NCI-H2196 treated with DMSO at 0.1 percent for 48 hours (cell line): ENCODE data around the gene TNK2.

Source experiments
- DNase-seq: peaks from one replicate; lab custom pipeline; 2025; ENCODE audit not compliant: unreplicated experiment; lab: John Stamatoyannopoulos, UW

TNK2 gene

DNA sequence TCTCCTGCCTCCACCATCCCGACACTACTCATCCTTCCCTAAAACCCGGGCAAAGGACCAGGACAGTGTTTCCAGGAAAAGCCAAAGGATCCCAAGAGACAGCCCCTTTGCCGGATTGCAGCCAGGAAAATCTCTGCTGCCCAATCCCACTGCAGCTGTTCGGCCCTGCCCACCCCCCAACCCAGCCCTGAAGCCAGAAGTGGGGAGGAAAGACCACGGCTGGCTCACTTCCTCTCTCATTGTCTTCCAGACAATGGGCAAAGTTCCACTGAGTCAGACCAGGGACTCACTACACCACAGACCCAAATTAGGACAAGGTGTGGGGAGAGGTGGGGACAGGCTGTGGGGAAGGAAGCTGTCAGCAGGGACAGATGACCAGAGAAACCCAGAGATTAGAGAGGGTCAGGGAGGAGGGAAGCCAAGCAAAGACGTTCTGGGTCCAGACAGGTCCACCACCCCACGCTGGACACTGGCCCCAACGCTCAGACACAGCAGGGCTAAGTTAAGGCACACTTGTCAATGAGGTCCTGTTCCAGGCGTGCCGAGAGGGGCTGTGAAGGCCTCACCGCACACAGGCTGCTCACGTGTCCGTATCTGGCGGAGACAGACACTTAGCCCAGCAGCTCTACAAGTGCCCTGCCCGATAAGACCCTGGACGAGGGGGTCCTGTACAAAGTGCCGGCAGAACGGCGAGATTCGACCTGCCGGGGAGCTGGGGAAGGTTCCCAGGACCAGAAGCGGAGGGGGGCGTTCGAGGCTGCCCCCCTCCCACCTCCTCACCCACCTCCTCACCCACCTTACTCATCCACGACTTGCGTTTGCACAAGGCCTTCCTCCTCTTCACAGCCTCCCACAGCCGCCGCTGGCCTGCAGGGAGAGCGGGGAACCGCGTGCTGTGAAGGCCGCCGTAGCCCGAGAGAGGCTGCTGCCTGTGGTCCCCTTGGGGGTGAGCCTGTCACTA, 21.9 kb downstream of the TNK2 start:
- DNase-seq, result no peak

DNA sequence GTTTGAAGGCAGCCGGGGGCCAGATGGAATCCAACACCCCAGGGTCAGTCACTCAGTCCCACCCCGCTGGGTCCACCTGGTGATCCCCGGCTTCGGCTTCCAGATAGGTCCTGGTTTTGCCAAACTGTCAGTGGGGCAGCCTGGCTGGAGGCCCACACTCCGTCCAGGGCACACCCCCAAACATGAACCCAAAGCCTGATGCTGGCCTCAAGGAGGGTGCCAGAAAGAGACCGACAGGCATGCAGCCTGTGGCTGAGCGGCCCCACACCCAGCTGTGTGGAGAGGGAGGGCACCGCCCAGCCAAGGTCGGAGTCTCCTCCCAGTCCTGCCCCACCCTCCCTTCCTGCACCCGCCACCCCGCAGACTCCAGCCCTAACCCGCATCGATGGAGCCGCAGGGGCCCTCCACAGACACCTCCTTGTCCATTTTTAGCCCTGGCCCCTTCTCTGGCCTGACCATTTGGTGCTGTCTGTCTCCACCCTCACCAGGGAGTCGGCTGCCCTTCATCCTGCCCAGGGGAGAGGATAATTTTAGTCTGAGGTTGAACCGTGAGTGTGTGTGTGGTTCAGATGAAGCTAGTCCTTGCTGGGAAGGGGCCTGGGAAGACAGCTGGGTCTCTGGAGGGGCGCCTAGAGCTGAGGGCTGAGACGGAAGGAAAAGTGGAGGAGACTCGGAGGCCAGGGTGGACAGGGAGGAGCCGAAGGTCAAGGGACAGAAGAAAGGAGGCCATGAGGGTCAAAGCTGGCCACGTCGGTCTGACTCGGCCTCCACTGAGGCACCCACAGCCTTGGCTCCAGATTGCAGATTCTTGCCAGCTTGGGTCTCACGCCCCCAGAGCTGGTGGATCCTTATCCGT, 23.1 kb downstream of the TNK2 start:
- DNase-seq, result no peak

DNA sequence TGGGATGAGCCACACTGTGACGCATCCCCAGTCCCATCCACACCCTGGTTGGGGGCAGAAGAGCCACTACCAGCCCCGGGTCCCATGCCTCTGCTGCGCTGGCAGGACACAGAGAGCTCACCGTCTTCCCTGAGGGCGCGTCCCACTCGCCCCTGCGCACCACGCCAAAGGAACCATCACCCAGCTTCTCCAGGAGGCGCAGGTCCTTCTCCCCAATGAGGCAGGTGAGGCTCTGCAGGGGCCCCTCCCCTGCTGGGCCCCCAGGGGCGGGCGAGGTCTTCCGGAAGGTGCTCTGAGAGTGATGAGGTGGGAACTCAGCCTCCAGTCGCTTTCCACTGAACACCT, 23.7 kb downstream of the TNK2 start:
- DNase-seq, result no peak

DNA sequence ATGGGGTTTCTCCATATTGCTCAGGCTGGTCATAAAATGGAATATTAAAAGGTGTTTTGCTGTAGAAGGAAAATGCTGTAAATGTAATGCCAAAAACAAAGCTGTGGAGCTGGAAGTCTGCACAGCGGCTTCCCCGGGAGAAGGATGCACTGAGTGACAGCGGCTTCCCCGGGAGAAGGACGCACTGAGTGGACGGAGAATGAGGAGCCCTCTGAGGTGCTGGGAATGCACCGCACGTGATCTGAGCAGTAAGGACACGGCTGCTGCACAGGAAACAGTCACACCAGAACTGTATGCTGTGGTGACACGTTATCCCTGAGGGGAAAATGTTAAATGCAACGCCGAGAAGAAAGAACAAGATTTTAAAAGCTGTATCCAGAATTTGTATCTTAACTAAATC, 24.6 kb downstream of the TNK2 start:
- no peak for DNase-seq

DNA sequence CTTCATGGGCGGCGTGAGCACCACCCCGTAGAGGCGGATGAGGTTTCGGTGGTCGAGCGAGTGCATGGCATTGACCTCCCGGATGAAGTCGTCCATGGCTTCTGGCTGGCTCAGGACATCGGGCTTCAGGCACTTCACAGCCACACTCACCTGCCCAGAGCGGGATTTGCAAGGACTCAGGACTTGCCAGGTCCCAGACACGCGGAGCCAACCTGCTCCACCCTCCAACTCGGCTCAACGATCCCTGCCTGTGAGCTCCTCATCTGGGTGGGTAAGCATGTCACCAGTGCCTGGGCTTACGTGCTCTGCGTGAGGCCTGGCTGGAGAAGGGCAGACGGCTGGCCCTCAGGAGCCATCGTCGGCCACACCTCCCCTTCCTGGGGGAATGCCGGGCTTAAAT, 25.2 kb downstream of the TNK2 start:
- no peak for DNase-seq

DNA sequence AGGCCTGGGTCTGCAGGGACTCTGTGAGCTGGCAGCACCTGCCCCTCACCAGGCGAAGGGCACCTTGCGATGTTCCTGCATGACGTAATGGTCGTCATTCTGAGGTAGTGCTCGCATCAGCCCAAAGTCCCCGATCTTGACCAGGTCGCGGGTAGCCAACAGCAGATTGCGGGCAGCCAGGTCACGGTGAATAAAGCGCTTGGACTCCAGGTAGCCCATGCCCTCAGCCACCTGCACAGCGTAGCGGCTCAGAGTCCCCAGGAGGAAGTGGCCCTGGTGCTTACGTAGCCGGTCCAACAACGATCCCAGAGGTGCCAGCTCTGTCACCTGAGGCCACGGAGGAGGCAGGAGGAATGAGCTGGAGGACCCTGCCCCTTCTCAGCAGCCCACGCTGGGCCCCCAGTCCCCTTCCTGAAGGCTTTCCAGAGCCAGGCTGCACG, 26.3 kb downstream of the TNK2 start:
- DNase-seq, result no peak

DNA sequence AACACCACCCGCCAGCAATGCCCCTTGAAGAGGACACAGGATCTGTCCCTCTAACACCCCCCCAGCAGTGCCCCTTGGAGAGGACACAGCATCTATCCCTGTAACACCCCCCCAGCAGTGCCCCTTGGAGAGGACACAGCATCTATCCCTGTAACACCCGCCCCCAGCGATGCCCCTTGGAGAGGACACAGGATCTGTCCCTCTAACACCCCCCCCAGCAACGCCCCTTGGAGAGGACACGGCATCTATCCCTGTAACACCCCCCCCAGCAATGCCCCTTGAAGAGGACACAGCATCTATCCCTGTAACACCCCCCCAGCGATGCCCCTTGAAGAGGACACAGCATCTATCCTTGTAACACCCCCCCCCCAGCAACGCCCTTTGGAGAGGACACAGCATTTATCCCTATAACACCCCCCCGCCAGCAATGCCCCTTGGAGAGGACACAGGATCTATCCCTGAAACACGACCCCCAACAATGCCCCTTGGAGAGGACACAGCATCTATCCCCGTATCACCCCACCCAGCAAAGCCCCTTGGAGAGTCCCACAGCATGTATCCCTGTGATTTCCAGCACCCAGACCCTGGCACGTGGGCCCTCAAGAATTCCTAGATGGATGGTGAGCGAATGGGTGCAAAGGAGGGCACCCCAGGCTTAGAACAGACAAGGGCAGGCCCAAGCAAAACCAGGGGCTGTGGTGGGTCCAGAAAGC, 26.9 kb downstream of the TNK2 start:
- DNase-seq, result no peak

DNA sequence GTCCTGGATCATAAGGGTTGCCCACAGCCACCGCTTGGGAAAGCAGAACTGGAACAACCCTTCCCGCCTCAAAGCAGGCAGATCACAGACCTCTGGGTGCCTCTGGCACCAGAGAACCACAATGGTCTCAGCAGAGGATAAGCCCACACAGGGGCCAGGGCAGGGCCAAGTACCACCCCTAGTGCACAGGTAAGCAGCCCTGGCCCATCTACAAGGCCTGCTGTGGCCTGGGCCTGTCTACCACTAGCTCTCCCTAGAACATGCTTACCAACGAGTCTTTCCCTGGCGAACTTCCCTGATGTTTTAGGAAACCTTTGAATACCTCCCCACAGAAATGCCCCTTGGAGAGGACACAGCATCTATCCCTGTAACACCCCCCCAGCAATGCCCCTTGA, 28.3 kb downstream of the TNK2 start:
- DNase-seq, result no peak

DNA sequence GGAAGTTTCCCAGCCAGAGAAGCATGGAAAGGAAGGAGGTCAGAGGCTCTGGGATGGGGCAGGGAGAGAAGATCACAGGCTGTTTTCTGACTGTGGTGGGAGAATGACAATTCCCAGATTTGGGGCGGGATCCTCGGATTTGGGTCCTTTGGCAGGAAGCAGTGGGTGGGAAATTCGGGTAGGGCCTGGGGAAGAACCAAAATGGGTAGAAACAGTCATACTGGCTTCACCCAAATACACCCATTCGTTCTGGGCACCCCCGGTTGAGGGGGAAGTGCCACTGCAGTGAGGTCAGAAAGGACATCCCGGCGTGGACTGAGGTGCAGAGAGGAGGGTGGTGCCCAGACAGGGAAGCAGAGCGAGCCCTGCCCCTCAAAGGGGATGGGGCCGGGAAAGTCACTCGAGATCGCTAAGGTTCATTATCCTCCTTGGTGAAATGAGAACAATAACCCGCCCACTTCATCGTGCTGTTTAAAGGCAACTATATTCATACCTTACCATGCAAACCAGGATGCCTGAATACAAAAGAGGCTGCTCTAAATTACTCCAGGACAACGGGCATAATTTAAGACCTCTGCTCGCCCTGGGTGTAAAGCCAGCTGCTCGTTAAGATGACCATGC, 28.8 kb downstream of the TNK2 start:
- no peak for DNase-seq

DNA sequence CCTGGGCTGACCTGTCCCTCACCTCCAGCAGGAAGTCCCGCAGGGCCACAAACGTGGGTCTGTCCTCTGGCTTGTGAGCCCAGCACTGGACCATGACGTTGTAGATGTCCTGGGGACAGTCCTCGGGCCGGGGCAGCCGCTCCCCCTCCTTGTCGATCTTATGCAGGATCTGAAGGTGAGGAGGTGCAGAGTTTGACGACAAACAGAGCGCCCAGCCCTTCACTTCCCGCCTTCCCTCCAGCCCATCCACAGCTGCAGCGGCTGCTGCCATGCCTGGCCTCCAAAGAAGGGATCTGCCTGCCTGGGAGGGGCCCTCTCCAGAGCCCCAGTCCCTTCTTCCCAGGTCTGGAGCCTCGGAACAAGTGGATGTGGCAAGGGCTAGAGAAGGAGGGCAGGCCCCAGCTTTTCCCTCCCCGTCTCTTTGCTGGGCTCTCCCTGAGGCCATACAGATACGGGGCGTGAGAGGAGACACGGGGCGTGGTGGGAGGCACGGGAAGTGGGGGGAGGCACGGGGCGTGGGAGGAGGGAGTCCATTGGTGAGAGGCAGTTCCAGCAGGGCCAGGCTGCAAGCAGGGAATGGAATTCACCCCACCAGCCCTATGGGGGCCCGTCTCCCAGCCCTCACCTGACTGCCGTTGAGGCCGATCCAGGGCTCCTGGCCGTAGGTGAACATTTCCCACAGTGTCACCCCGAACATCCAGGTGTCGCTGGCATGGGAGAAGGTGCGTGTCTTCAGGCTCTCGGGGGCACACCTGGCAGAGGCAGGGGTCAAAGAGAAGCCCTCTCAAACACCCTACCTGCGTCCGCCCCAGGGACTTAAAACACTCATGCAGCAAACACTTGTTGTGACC, 29.7 kb downstream of the TNK2 start:
- DNase-seq, result no peak

DNA sequence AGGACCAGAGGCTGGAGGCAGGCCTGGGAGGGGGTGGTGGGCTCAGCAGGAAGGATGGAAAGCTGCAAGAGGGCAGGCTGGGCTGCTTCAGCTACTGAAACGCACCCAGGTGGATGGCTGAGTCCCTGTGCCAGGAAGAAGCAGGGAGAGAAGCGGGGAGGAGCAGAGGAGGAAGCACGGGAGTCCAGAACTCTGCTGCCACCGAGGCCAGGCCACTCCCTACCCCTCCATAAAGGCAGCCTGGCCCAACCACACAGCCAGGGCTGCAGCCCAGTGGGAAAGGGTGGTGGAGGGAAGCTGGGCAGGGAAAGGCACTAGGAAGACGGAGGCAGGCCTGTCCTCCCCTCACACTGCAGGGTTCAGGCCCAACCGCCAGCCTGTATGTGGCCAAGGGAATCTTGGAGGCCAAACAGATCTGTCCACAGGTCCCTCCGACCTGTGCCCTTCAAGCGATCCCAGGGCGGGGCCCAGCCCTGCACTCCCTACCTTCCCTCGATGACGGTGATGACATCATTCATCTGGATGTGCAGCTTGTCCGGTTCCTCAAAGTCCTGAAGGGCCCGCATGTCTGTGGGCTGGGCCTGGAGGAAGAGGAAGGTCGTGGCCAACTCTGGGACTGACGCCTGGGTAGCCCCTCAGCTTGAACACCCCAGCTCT, 30.5 kb downstream of the TNK2 start:
- no peak for DNase-seq

DNA sequence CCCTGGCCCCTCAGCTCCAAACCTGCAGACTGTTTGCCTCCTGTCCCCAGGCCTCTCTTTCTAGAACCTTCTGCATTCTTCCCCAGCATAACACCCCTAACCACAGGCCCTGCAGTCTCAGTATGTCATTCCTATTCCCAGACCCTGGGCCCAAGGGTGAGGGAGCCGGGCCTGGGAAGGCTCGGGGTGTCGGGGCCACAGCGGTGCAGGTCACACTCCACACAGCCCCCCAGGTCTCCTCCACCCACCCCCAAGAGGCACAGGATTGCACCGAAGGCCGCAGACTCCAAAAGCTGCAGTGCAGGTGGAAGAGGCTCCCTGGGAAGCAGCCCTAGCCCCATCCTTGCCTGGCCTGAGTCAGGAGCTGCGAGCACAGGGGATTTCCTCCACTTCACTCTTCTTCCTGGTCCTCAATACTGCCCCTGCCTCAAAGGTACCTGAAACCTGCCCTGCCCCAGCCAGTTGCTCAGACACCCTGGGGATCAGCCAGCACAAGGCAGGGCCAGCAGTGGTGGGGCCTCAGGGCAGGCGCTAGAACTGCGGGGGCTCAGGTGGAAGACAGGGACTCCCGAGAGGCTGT, 31.1 kb downstream of the TNK2 start:
- DNase-seq, result no peak

DNA sequence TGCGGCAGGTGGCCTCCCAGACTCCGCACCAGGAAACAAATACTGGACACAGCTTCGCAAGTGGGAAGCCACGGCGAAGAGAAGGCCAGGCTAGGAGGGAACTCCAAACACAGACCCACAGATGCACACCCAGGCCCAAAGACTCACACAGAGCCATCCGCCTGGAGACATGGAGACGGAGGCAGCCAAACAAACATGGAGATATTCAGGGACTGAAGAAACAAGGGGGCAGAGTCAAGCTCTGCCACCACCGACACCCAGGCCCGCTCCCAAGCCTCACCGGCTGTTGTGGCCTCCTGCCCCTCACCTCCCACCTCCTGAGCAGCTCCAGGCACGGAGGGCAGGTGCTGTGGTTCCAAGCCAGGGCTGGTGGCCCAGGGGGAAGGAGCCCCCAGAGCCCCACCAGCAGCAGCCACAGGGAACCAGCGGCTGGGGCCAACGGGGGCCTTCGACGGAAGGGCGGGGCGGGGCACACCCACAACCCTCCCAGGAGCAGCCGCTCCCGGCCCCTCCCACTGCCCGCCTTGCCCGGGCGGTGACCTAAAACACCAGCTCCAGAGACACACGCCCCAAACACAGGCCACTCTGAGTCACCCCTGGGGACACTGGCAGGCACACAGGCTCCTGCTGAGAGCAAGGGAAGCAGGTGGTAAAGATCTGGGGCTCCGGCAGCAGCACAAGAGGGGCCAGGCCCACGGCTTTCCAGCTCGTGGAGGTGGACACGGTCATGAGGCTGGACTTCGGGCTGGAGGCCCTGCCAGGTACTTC, 31.9 kb downstream of the TNK2 start:
- no peak for DNase-seq

DNA sequence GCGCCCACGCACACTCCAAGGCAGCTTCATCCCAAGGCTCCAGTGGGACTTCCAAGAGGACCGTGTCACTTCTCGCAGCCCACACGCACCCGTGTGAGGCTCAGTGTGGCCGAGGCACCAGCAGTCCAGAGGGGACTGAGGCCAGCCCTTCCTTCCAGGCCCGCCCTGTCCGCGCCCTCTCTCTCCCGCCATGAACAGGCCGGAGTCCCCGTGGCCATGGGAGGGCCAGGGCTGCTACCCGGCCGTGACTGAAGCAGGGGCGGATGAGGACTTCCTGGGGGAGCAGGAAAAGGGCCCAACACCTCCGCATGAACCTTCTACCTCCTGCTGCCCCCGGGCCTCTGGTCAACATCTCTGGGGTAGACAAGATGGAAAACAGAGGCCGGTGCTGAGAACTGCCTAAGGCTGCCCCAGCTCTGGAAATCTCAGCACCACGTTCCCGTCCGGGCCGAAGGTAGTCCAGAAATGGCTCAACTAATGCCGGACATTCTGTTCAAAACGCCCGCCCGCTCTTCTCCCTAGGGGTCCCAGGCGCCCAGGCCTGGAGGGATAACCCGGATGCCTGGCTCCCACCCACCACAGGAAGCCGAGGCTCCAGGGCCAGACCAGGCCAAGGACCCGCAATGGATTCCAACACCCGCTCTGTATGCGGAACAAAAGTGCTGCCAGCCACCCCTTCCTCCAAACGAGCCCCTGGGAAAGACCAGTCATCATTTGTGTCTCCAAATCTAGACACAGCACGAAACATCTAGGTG, 32.7 kb downstream of the TNK2 start:
- no peak for DNase-seq

DNA sequence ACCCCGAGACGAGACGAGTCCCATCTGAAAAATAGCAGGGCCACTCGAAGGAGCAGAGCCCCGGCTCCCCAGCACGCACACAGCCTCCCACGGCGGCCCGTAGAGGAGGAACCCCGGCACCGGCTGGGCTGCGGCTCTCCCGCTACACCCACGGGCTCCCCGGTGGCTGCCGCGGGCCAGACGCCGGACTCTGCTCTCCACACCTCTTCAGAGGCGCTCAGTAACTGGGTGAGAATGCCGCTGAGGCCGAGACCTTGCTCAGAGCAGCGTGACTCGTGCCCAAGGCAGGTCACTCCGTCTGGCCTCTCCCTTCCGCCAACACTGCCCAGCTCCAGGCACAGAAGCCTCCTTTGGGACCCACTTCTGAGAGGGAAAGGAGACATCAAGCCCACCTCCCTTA, 34.4 kb downstream of the TNK2 start:
- no peak for DNase-seq

DNA sequence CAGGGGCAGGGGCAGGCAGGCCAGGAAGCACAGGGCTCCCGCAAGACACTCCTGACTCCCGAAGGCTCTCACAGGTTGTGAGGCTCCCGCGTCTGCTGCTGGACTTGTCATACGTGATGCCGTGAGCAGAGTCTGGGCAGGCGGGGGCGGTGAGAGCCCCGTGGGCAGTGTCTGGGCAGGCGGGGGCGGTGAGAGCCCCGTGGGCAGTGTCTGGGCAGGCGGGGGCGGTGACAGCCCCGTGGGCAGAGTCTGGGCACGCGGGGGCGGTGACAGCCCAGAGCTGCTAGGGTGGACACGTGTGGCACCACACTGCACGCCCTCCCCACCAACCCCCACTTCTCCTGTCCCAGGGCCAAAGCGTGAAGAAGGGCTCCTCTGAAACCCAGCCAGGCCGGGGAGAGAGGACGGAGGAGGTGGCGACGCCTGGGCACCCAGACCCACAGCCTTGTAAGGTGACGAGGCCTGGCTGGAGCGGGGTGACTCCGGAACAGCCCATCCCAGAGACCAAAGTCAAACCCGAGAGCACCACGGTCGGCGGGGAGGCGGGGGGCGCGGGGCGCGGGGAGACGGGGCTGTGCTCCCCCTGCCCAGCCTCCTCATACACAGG, 35.0 kb downstream of the TNK2 start:
- DNase-seq, result no peak

DNA sequence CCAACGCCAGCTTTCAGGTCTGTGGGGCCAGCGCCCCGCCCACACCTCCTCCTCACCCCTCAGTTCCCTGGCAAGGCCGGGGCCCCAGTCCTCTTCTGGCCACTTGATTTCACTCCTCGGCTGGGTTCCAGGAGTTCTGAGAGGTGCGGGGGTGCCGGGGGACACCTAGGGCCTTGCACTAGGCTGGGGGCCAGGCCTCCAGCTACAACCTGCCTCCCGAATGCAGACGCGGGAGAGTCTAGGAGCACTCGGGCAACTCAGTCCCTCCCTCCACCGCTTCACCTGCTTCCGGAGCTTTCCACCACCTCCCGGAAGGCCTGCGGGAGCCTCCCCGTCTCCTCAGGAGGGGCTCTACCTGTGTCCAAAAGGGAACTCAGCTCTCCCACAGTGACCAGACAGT, 35.6 kb downstream of the TNK2 start:
- no peak for DNase-seq
